WTC11 (cell line): ENCODE measurements around the gene PTPRT. TPM values are rescaled to one million over a fixed set of nuclear protein-coding genes. Genes with fewer than 3 reads are reported as not detected.

Source experiments
- ATAC-seq: fragments of 200-7000 bp; cut with Tn5 transposase; 2 replicates; pipeline ENCODE4 v1.10.0; 2021; ENCODE audit warnings: mild to moderate bottlenecking, moderate library complexity
- CTCF ChIA-PET: fragments of 300-600 bp; sonication (Branson Sonifier 250); formaldehyde crosslinking; loops from one replicate; lab custom pipeline; 2021; ENCODE audit warnings: antibody characterized with exemption; lab: Charles Lee
- POLR2A ChIA-PET: fragments of 350-600 bp; sonication (Branson Sonifier 250); formaldehyde crosslinking; loops from one replicate; lab custom pipeline; 2021; ENCODE audit warnings: antibody characterized with exemption; lab: Charles Lee
- DNase-seq: peaks from one replicate; pipeline ENCODE4 v3.0.0; 2021; ENCODE audit warnings: low spot score
- H3K27ac Mint-ChIP-seq: 2 replicates; pipeline ENCODE4 v1.8.0; 2021; ENCODE audit warnings: mixed read lengths
- H3K27me3 Mint-ChIP-seq: 2 replicates; pipeline ENCODE4 v1.8.0; 2021; ENCODE audit warnings: low read depth, mild to moderate bottlenecking, moderate library complexity, mixed read lengths
- H3K36me3 Mint-ChIP-seq: 2 replicates; pipeline ENCODE4 v1.8.0; 2021; ENCODE audit warnings: mixed read lengths
- H3K4me1 Mint-ChIP-seq: 2 replicates; pipeline ENCODE4 v1.8.0; 2022; ENCODE audit warnings: mixed read lengths
- H3K4me3 Mint-ChIP-seq: 2 replicates; pipeline ENCODE4 v1.8.0; 2021; ENCODE audit warnings: mild to moderate bottlenecking, moderate library complexity, mixed read lengths
- H3K9me3 Mint-ChIP-seq: 2 replicates; pipeline ENCODE4 v1.8.0; 2021; ENCODE audit warnings: mixed read lengths
- AFF4 ChIP-seq: sonication (generic); formaldehyde crosslinking; IDR thresholded peaks from 2 replicates; pipeline ENCODE4 v1.8.1; 2023; ENCODE audit warnings: mild to moderate bottlenecking, missing genetic modification reagents, borderline replicate concordance
- AR ChIP-seq: fragments of 250-450 bp; sonication (Bioruptor Pico); IDR thresholded peaks from 2 replicates; pipeline ENCODE4 v1.9.0; 2021; ENCODE audit warnings: mild to moderate bottlenecking
- CBFB ChIP-seq: sonication (generic); formaldehyde crosslinking; IDR thresholded peaks from 2 replicates; pipeline ENCODE4 v1.8.1; 2022; ENCODE audit warnings: mild to moderate bottlenecking, low read depth, missing genetic modification reagents
- CREB1 ChIP-seq: sonication (generic); formaldehyde crosslinking; IDR thresholded peaks from 2 replicates; pipeline ENCODE4 v1.8.0; 2023; ENCODE audit warnings: mild to moderate bottlenecking, missing genetic modification reagents
- ELF4 ChIP-seq: sonication (generic); formaldehyde crosslinking; IDR thresholded peaks from 2 replicates; pipeline ENCODE4 v1.8.1; 2022; ENCODE audit warnings: low read depth, mild to moderate bottlenecking, moderate library complexity, missing genetic modification reagents
- GRHL2 ChIP-seq: fragments of 250-450 bp; sonication (Bioruptor Pico); IDR thresholded peaks from 2 replicates; pipeline ENCODE4 v1.8.0; 2022; ENCODE audit warnings: mild to moderate bottlenecking, moderate library complexity; ENCODE audit not compliant: insufficient replicate concordance, severe bottlenecking
- HMGA2 ChIP-seq: fragments of 250-450 bp; sonication (Bioruptor Pico); IDR thresholded peaks from 2 replicates; pipeline ENCODE4 v1.4.0; 2021; ENCODE audit warnings: mild to moderate bottlenecking, moderate library complexity
- IRF2 ChIP-seq: sonication (generic); formaldehyde crosslinking; IDR thresholded peaks from 2 replicates; pipeline ENCODE4 v1.8.0; 2022; ENCODE audit warnings: low read depth, missing genetic modification reagents, borderline replicate concordance
- NFATC4 ChIP-seq: fragments of 250-450 bp; sonication (Bioruptor Pico); IDR thresholded peaks from 2 replicates; pipeline ENCODE4 v1.9.0; 2021; ENCODE audit warnings: mild to moderate bottlenecking
- PRRX2 ChIP-seq: fragments of 250-450 bp; sonication (Bioruptor Pico); IDR thresholded peaks from 2 replicates; pipeline ENCODE4 v1.8.0; 2021; ENCODE audit warnings: mild to moderate bottlenecking
- SOX15 ChIP-seq: fragments of 250-450 bp; sonication (Bioruptor Pico); IDR thresholded peaks from 2 replicates; pipeline ENCODE4 v1.9.0; 2021; ENCODE audit warnings: mild to moderate bottlenecking
- SP1 ChIP-seq: sonication (generic); formaldehyde crosslinking; conservative IDR thresholded peaks from 2 replicates; pipeline ENCODE4 v1.8.1; 2022; ENCODE audit warnings: missing genetic modification reagents
- TCF7 ChIP-seq: sonication (generic); formaldehyde crosslinking; IDR thresholded peaks from 2 replicates; pipeline ENCODE4 v1.8.0; 2022; ENCODE audit warnings: mild to moderate bottlenecking, low read depth, missing genetic modification reagents, moderate library complexity
- TP53 ChIP-seq: sonication (generic); formaldehyde crosslinking; IDR thresholded peaks from 2 replicates; pipeline ENCODE4 v1.8.1; 2023; ENCODE audit warnings: mild to moderate bottlenecking, missing genetic modification reagents
- ZBTB21 ChIP-seq: sonication (generic); formaldehyde crosslinking; IDR thresholded peaks from 2 replicates; pipeline ENCODE4 v1.8.1; 2023; ENCODE audit warnings: mild to moderate bottlenecking, missing genetic modification reagents, borderline replicate concordance
- total RNA-seq: library from RNA; stranded (reverse); gene quantifications from 3 replicates; pipeline ENCODE4 v1.2.3, GENCODE V29; 2021
- TF ChIP-seq, protein P1 (sequence below): fragments of 250-450 bp; sonication (Bioruptor Pico); IDR thresholded peaks from 2 replicates; pipeline ENCODE4 v1.8.0; 2021; ENCODE audit warnings: mild to moderate bottlenecking
- TF ChIP-seq, protein P2 (sequence below): sonication (generic); formaldehyde crosslinking; IDR thresholded peaks from 2 replicates; pipeline ENCODE4 v1.8.1; 2023; ENCODE audit warnings: mild to moderate bottlenecking, missing genetic modification reagents, moderate library complexity
- TF ChIP-seq, protein P3 (sequence below): sonication (generic); formaldehyde crosslinking; IDR thresholded peaks from 2 replicates; pipeline ENCODE4 v1.8.1; 2022; ENCODE audit warnings: low read depth, mild to moderate bottlenecking, moderate library complexity, missing genetic modification reagents, borderline replicate concordance
- TF ChIP-seq, protein P4 (sequence below): sonication (generic); formaldehyde crosslinking; IDR thresholded peaks from 2 replicates; pipeline ENCODE4 v1.8.0; 2022; ENCODE audit warnings: mild to moderate bottlenecking, missing genetic modification reagents
- TF ChIP-seq, protein P5 (sequence below): fragments of 250-450 bp; sonication (Bioruptor Pico); conservative IDR thresholded peaks from 2 replicates; pipeline ENCODE4 v1.9.0; 2021; ENCODE audit warnings: mild to moderate bottlenecking

The PTPRT gene
- total RNA-seq, 1 experiment from 2014 or later = 1.1 TPM

- ChIA-PET POLR2A (no interaction called here), CTCF (no interaction called here)
- ATAC-seq = no peak
- Mint-ChIP-seq H3K36me3 (no peaks in the 10 kb centered on the region), H3K27ac (no peak overlapping the region), H3K4me3 (no peak overlapping the region), H3K27me3 (no peaks in the 10 kb centered on the region)
- DNase-seq = no peak
- TF ChIP-seq SP1 (CRISPR knock-in tag) (no peak), ELF4 (CRISPR knock-in tag) (no peak), AR (no peak), HMGA2 (CRISPR knock-in tag) (no peak), ZBTB21 (CRISPR knock-in tag) (no peak), GRHL2 (no peak), TP53 (CRISPR knock-in tag) (no peak), NFATC4 (no peak), SOX15 (CRISPR knock-in tag) (no peak), AFF4 (CRISPR knock-in tag) (no peak), TCF7 (CRISPR knock-in tag) (no peak), CREB1 (CRISPR knock-in tag) (no peak), PRRX2 (CRISPR knock-in tag) (no peak), CBFB (no peak), IRF2 (no peak)
- TF ChIP-seq, protein P1, sequence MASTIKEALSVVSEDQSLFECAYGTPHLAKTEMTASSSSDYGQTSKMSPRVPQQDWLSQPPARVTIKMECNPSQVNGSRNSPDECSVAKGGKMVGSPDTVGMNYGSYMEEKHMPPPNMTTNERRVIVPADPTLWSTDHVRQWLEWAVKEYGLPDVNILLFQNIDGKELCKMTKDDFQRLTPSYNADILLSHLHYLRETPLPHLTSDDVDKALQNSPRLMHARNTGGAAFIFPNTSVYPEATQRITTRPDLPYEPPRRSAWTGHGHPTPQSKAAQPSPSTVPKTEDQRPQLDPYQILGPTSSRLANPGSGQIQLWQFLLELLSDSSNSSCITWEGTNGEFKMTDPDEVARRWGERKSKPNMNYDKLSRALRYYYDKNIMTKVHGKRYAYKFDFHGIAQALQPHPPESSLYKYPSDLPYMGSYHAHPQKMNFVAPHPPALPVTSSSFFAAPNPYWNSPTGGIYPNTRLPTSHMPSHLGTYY (CRISPR knock-in tag) = no peak
- TF ChIP-seq, protein P2, sequence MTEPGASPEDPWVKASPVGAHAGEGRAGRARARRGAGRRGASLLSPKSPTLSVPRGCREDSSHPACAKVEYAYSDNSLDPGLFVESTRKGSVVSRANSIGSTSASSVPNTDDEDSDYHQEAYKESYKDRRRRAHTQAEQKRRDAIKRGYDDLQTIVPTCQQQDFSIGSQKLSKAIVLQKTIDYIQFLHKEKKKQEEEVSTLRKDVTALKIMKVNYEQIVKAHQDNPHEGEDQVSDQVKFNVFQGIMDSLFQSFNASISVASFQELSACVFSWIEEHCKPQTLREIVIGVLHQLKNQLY = no peak
- TF ChIP-seq, protein P3, sequence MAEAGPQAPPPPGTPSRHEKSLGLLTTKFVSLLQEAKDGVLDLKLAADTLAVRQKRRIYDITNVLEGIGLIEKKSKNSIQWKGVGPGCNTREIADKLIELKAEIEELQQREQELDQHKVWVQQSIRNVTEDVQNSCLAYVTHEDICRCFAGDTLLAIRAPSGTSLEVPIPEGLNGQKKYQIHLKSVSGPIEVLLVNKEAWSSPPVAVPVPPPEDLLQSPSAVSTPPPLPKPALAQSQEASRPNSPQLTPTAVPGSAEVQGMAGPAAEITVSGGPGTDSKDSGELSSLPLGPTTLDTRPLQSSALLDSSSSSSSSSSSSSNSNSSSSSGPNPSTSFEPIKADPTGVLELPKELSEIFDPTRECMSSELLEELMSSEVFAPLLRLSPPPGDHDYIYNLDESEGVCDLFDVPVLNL = no peak
- TF ChIP-seq, protein P4, sequence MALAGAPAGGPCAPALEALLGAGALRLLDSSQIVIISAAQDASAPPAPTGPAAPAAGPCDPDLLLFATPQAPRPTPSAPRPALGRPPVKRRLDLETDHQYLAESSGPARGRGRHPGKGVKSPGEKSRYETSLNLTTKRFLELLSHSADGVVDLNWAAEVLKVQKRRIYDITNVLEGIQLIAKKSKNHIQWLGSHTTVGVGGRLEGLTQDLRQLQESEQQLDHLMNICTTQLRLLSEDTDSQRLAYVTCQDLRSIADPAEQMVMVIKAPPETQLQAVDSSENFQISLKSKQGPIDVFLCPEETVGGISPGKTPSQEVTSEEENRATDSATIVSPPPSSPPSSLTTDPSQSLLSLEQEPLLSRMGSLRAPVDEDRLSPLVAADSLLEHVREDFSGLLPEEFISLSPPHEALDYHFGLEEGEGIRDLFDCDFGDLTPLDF = no peak
- TF ChIP-seq, protein P5, sequence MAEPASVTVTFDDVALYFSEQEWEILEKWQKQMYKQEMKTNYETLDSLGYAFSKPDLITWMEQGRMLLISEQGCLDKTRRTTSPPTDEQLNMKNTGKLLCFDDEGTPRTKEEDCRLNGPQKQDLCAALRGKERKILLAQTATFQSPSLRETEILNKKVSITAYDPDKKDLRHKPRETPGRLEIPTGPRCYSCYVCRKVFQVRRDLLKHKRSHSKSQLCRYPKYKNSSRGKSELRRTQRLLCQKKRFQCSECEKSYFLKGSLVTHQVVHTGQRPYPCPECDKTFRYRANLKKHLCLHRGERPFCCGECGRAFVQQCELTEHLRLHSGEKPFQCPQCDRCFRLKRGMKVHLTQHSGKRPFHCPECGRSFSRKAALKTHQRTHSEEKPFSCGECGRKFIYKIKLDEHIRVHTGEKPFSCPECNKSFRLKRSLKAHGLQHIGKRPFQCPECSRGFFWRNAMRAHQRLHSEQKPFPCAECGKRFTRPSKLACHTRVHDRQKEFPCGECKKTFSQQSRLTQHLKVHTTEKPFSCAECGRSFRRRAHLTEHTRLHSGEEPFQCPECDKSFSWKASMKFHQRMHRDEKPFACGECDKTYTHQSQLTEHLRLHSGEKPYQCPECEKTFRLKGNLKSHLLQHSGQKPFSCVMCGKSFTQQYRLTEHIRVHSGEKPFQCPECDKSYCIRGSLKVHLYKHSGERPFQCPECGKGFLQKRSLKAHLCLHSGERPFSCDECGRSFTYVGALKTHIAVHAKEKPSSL (CRISPR knock-in tag) = no peak
- TF ChIP-seq, all 79 proteins: peak for 0
- H3K9me3 Mint-ChIP-seq = no peaks in the 10 kb centered on the region
- peaks cover 6% of the 10 kb centered on the region for H3K4me1 Mint-ChIP-seq
These were observed 921.8 kb downstream of the PTPRT start for GRCh38 chr20:42267793-42268384.
